Endothelial cell of umbilical vein (primary cell): ENCODE measurements around the gene P4HB. TPM values are rescaled to one million over a fixed set of nuclear protein-coding genes. Genes with fewer than 3 reads are reported as not detected.

Experiments used
- BruUV-seq: library from RNA; stranded (reverse); fragments of 400-500 nt; replicated peaks from 2 replicates; lab custom pipeline; 2021; lab: Mats Ljungman, UMichigan
- CTCF ChIA-PET: fragments of 300-600, 350-600 bp; sonication (Branson Sonifier 250); formaldehyde crosslinking; loops from one replicate; lab custom pipeline; 2021; ENCODE audit warnings: antibody characterized with exemption, inconsistent platforms; lab: Charles Lee
- POLR2A ChIA-PET: fragments of 300-600, 350-600 bp; sonication (Branson Sonifier 250); formaldehyde crosslinking; loops from one replicate; lab custom pipeline; 2021; ENCODE audit warnings: antibody characterized with exemption, inconsistent platforms; lab: Charles Lee
- DNase-seq: peaks from one replicate; pipeline ENCODE4 v3.0.0-alpha.2; 2011; ENCODE audit warnings: low read depth, low spot score
- FAIRE-seq: peaks from 2 replicates; lab custom pipeline; 2011; peaks lifted over from hg19 to GRCh38; lab: Jason Lieb, UNC
- H2AFZ ChIP-seq: 2 replicates; pipeline ENCODE4 v1.6.0; 2012; ENCODE audit warnings: low read depth, low read length, control low read depth, inconsistent platforms
- H3K27ac ChIP-seq: 2 replicates; pipeline ENCODE4 v1.5.1; 2011; ENCODE audit warnings: low read depth, mild to moderate bottlenecking, control low read depth, low read length, moderate library complexity; ENCODE audit not compliant: insufficient read depth
- H3K27me3 ChIP-seq, 2 experiments: 2 replicates each; pipeline versions ENCODE4 v1.6.0 to v1.6.1; 2011; ENCODE audit warnings: low read length in 2 of 2, mixed read lengths in 1 of 2; ENCODE audit not compliant: control insufficient read depth in 2 of 2, insufficient read depth in 2 of 2
- H3K36me3 ChIP-seq, 2 experiments: 2 replicates in 1 of 2; 3 replicates in 1 of 2; pipeline ENCODE4 v1.5.1; 2011; ENCODE audit warnings: low read length in 2 of 2, mild to moderate bottlenecking in 1 of 2, moderate library complexity in 1 of 2; ENCODE audit not compliant: control insufficient read depth in 2 of 2, insufficient read depth in 2 of 2; ENCODE audit errors: extremely low read depth in 1 of 2
- H3K4me1 ChIP-seq: 3 replicates; pipeline ENCODE4 v1.5.1; 2011; ENCODE audit warnings: mild to moderate bottlenecking, low read length; ENCODE audit not compliant: control insufficient read depth, insufficient read depth; ENCODE audit errors: extremely low read depth
- H3K4me2 ChIP-seq: 2 replicates; pipeline ENCODE4 v1.6.1; 2011; ENCODE audit warnings: low read length, control low read depth, mixed read lengths; ENCODE audit not compliant: insufficient read depth
- H3K4me3 ChIP-seq, 3 experiments: fragments of 200-600 bp in 1 of 3; sonication (generic), shearing (Covaris generic) in 1 of 3; replicated peaks in 1 of 3; 2 replicates each; pipeline ENCODE4 v1.5.1; 2011 to 2016; ENCODE audit warnings: control low read depth in 3 of 3, low read length in 3 of 3, mild to moderate bottlenecking in 2 of 3, inconsistent platforms in 1 of 3, low read depth in 1 of 3, moderate library complexity in 1 of 3; ENCODE audit not compliant: insufficient read depth in 1 of 3
- H3K79me2 ChIP-seq: 2 replicates; pipeline ENCODE4 v1.6.0; 2012; ENCODE audit warnings: low read length, inconsistent platforms; ENCODE audit not compliant: control insufficient read depth, insufficient read depth
- H3K9ac ChIP-seq: replicated peaks from 2 replicates; pipeline ENCODE3; 2011; ENCODE audit warnings: low read length, control low read depth; ENCODE audit not compliant: insufficient read depth; ENCODE audit errors: extremely low read depth
- H3K9me1 ChIP-seq: replicated peaks from 3 replicates; pipeline ENCODE4 v1.6.0; 2011; ENCODE audit warnings: mild to moderate bottlenecking, low read length; ENCODE audit not compliant: control insufficient read depth, insufficient read depth; ENCODE audit errors: extremely low read depth
- H3K9me3 ChIP-seq: replicated peaks from 2 replicates; pipeline ENCODE4 v1.5.1; 2012; ENCODE audit warnings: low read length, inconsistent platforms; ENCODE audit not compliant: control insufficient read depth, insufficient read depth
- H4K20me1 ChIP-seq: replicated peaks from 2 replicates; pipeline ENCODE3; 2011; ENCODE audit warnings: mild to moderate bottlenecking, low read length; ENCODE audit not compliant: control insufficient read depth, insufficient read depth; ENCODE audit errors: extremely low read depth
- EZH2 ChIP-seq: IDR thresholded peaks from 2 replicates; pipeline ENCODE4 v1.6.1; 2012; ENCODE audit warnings: borderline replicate concordance, low read depth, mild to moderate bottlenecking, moderate library complexity, low read length, inconsistent platforms; ENCODE audit not compliant: severe bottlenecking
- FOS ChIP-seq: IDR thresholded peaks from 2 replicates; pipeline ENCODE4 v1.6.1; 2011; ENCODE audit warnings: mild to moderate bottlenecking, low read length, moderate library complexity, borderline replicate concordance; ENCODE audit not compliant: insufficient read depth
- GATA2 ChIP-seq: IDR thresholded peaks from 2 replicates; pipeline ENCODE4 v1.7.0; 2011; ENCODE audit warnings: low read depth, mild to moderate bottlenecking, moderate library complexity, mixed read lengths, low read length; ENCODE audit not compliant: insufficient read length, insufficient read depth
- JUN ChIP-seq: IDR thresholded peaks from 2 replicates; pipeline ENCODE4 v1.6.1; 2011; ENCODE audit warnings: borderline replicate concordance, low read depth; ENCODE audit not compliant: insufficient read length, insufficient read depth
- MYC ChIP-seq: IDR thresholded peaks from one replicate; pipeline ENCODE4 v1.6.1; 2011; ENCODE audit warnings: mild to moderate bottlenecking, low read depth, low read length
- POLR2A ChIP-seq: IDR thresholded peaks from 2 replicates; pipeline ENCODE4 v1.6.1; 2012; ENCODE audit warnings: low read depth, mild to moderate bottlenecking, control low read depth, low read length
- POLR2AphosphoS5 ChIP-seq: IDR thresholded peaks from 2 replicates; pipeline ENCODE4 v1.6.1; 2012; ENCODE audit warnings: low read depth, mild to moderate bottlenecking, control low read depth, low read length, moderate library complexity; ENCODE audit not compliant: insufficient read depth
- dilution Hi-C: fragments of 300-500 bp; cut with MboI; formaldehyde crosslinking; loops from one replicate; pipeline ENCODE4 v1.15.0; 2019; ENCODE audit warnings: low sequenced_read_pairs; ENCODE audit not compliant: extremely low pct_ligation_motif_present
- intact Hi-C: fragments of 100-400 bp; cut with micrococcal nuclease; formaldehyde crosslinking; loops from one replicate; pipeline ENCODE4 v1.10.0; 2022
- polyA plus RNA-seq, 4 experiments: library from polyadenylated mRNA; depleted of rRNA in 3 of 4; stranded (reverse) in 3 of 4; unstranded in 1 of 4; fragments of >200 nt; gene quantifications; 2 replicates each; pipeline versions ENCODE4 v1.2.1 to v1.2.3, GENCODE V29; 2011 to 2012; ENCODE audit warnings: missing spikeins in 1 of 4
- total RNA-seq: library from RNA; stranded (reverse); gene quantifications from 2 replicates; pipeline ENCODE4 v1.2.3, GENCODE V29; 2021
- TF ChIP-seq, protein P1 (sequence below), 2 donors: IDR thresholded peaks; 1 replicate in 1 of 2; 2 replicates in 1 of 2; pipeline ENCODE4 v1.5.1; 2011; ENCODE audit warnings: low read length in 2 of 2, mild to moderate bottlenecking in 2 of 2, moderate library complexity in 2 of 2, control low read depth in 1 of 2, inconsistent platforms in 1 of 2, low read depth in 1 of 2; ENCODE audit not compliant: insufficient read depth in 1 of 2; ENCODE audit errors: extremely low read depth in 1 of 2
- TF ChIP-seq, protein P2 (sequence below): IDR thresholded peaks from 2 replicates; pipeline ENCODE4 v1.6.1; 2011; ENCODE audit not compliant: insufficient read depth, insufficient read length

Gene P4HB
- total and polyA plus RNA-seq, 2 donors (not counting 3 experiments of a cell fraction or from before 2014, with no cell fraction given), result 201 to 988 TPM

DNA sequence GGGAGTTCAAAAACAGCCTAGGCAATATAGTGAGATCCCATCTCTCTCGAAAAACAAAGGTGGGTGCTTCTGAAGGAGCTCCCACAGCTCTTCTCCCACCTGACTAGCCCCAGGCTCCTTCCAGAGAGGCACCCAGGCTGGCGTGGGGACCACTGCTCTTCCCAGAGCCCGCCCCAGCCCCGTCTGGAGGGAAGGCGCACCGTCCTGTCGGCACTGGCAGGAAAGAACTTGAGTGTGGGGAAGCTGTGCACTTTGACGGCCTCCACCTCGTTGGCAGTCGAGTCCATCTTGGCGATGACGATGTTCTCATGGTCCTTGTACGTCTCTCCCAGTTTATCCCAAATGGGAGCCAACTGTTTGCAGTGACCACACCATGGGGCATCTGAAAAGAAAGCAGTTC lies 15.0 kb downstream of the P4HB start:
- DNase-seq (no peak), FAIRE-seq (no peak)
- intact Hi-C loops, result no loop called here
- Histone ChIP-seq H3K4me3 (no peak overlapping the region), H4K20me1 (no peaks in the 10 kb centered on the region), H3K9me3 (no peaks in the 10 kb centered on the region), H3K4me2 (no peak overlapping the region), H3K9me1 (no peaks in the 10 kb centered on the region), H3K9ac (no peak overlapping the region), H3K27me3 (no peaks in the 10 kb centered on the region), H3K27ac (no peak overlapping the region), H3K4me1 (no peaks in the 10 kb centered on the region), H3K79me2 (no peaks in the 10 kb centered on the region), H2AFZ (no peak overlapping the region), H3K36me3 (peaks cover 24 to 52% of the 10 kb centered on the region in 2 experiments)
- dilution Hi-C loops, result no loop called here
- BruUV-seq, result no TSS peak
- TF ChIP-seq GATA2 (no peak), POLR2AphosphoS5 (no peak), JUN (no peak), EZH2 (no peak), MYC (no peak), POLR2A (no peak), FOS (no peak)
- TF ChIP-seq, protein P1, sequence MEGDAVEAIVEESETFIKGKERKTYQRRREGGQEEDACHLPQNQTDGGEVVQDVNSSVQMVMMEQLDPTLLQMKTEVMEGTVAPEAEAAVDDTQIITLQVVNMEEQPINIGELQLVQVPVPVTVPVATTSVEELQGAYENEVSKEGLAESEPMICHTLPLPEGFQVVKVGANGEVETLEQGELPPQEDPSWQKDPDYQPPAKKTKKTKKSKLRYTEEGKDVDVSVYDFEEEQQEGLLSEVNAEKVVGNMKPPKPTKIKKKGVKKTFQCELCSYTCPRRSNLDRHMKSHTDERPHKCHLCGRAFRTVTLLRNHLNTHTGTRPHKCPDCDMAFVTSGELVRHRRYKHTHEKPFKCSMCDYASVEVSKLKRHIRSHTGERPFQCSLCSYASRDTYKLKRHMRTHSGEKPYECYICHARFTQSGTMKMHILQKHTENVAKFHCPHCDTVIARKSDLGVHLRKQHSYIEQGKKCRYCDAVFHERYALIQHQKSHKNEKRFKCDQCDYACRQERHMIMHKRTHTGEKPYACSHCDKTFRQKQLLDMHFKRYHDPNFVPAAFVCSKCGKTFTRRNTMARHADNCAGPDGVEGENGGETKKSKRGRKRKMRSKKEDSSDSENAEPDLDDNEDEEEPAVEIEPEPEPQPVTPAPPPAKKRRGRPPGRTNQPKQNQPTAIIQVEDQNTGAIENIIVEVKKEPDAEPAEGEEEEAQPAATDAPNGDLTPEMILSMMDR (IDR thresholded peaks at IDR 0.05; ENCODE audit: extremely low read depth in 1 of 2, insufficient read depth in 1 of 2, low read depth in 1 of 2, low read length in 2 of 2), result no peak
- TF ChIP-seq, protein P2, sequence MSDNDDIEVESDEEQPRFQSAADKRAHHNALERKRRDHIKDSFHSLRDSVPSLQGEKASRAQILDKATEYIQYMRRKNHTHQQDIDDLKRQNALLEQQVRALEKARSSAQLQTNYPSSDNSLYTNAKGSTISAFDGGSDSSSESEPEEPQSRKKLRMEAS, result no peak
- ChIA-PET CTCF (interaction anchor here (1.3 kb wide), 1 partner anchor 24 kb away, joined by 3 read pairs; no protein-coding TSS in a partner anchor), POLR2A (no interaction called here)
